PFSK-1 (cell line): ENCODE data around the gene CPT1B.

Experiments
- FOXP2 ChIP-seq: optimal IDR thresholded peaks from 2 replicates; pipeline ENCODE3; 2011; ENCODE audit warnings: borderline replicate concordance, control low read depth, inconsistent platforms; ENCODE audit not compliant: insufficient read depth; ENCODE audit errors: extremely low read length, extremely low read depth
- POLR2AphosphoS5 ChIP-seq: IDR thresholded peaks from 2 replicates; pipeline ENCODE4 v1.6.1; 2012; ENCODE audit warnings: low read depth, mild to moderate bottlenecking, control low read depth, low read length, moderate library complexity
- REST ChIP-seq, 2 experiments: IDR thresholded peaks; 2 replicates each; pipeline versions ENCODE4 v1.6.1 to v1.8.0; 2011 to 2012; ENCODE audit warnings: low read depth in 2 of 2, low read length in 2 of 2, control low read depth in 1 of 2, inconsistent platforms in 1 of 2, mild to moderate bottlenecking in 1 of 2, moderate library complexity in 1 of 2; ENCODE audit not compliant: insufficient read depth in 1 of 2
- SIN3A ChIP-seq: IDR thresholded peaks from 2 replicates; pipeline ENCODE4 v1.6.1; 2012; ENCODE audit warnings: mild to moderate bottlenecking, low read length, moderate library complexity, borderline replicate concordance; ENCODE audit not compliant: insufficient read depth
- TAF1 ChIP-seq: IDR thresholded peaks from 2 replicates; pipeline ENCODE4 v1.6.1; 2012; ENCODE audit warnings: low read length, control low read depth, borderline replicate concordance; ENCODE audit not compliant: insufficient read depth

Gene CPT1B

GRCh38 chr22:50544746-50545253, 33.4 kb downstream of the CPT1B start:
- TF ChIP-seq FOXP2 (no peak), TAF1 (no peak), REST (IDR thresholded peaks at IDR 0.05; ENCODE audit: insufficient read depth in 1 of 2, low read depth in 2 of 2, low read length in 2 of 2) (no peak), SIN3A (no peak), POLR2AphosphoS5 (no peak)

- no peak for TF ChIP-seq SIN3A
- no peak for TF ChIP-seq POLR2AphosphoS5
- no peak for TF ChIP-seq TAF1
- no peak for TF ChIP-seq FOXP2
- TF ChIP-seq REST (IDR thresholded peaks at IDR 0.05; ENCODE audit: insufficient read depth in 1 of 2, low read depth in 2 of 2, low read length in 2 of 2): no peak
Measured at GRCh38 chr22:50544078-50544745, 34.0 kb downstream of the CPT1B start.

- TF ChIP-seq TAF1 (no peak), FOXP2 (no peak), REST (IDR thresholded peaks at IDR 0.05; ENCODE audit: insufficient read depth in 1 of 2, low read depth in 2 of 2, low read length in 2 of 2) (no peak), POLR2AphosphoS5 (no peak), SIN3A (no peak)
Measured at GRCh38 chr22:50542416-50542927, 35.8 kb downstream of the CPT1B start.

- no peak for TF ChIP-seq SIN3A
- TF ChIP-seq TAF1: no peak
- TF ChIP-seq POLR2AphosphoS5: no peak
- no peak for TF ChIP-seq REST (IDR thresholded peaks at IDR 0.05; ENCODE audit: insufficient read depth in 1 of 2, low read depth in 2 of 2, low read length in 2 of 2)
- TF ChIP-seq FOXP2: no peak
Measured at GRCh38 chr22:50540381-50540780, 37.8 kb downstream of the CPT1B start.

GRCh38 chr22:50537765-50538164, 40.5 kb downstream of the CPT1B start:
- TF ChIP-seq FOXP2: no peak
- no peak for TF ChIP-seq SIN3A
